Measurements from ENCODE around the gene JAGN1. TPM values are rescaled to one million over a fixed set of nuclear protein-coding genes. Genes with fewer than 3 reads are reported as not detected.
"Not testable (repeated sequence)": the region's sequence is repeated elsewhere in the genome, so short reads cannot be mapped to it uniquely, and the experiment has no call there.

JAGN1 gene
- 10 to 100 TPM; 11.7 to 13.6 TPM for total RNA-seq

DNA sequence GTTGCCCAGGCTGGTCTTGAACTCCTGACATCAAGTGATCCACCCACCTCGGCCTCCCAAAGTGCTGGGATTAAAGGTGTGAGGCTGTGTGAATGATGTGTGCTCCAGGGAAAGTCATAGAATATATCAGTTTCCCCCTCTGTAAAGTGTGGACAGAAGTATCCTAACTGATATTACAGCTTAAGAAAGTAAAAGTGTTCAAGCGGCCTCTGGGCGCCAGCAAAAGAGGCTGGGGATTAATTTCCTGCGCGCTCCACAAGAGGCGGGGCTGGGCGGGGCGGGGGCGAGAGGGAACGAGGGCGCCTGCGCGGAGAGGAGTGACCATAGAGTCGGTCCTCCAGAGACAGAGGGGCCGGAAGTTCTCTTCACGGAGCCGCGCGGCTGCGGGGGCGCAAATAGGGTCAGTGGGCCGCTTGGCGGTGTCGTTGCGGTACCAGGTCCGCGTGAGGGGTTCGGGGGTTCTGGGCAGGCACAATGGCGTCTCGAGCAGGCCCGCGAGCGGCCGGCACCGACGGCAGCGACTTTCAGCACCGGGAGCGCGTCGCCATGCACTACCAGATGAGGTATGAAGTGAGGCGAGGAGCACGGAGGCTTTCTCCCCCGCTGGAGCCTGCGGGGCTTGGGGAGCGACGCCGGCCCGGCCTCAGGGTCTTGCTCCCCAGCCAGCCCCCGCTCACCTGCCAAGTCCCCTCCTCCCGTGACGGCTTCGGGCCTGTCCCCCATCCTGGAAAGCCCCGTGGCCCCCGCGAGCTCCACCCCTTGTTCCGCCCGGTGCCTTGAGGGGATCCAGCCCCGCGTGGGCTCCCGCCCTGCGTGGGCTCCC lies at the start of gene JAGN1:
TSS of gene JAGN1 (plus strand) at position 362 of the 823 bp plus-strand sequence. CDS start at position 475, 113 bp downstream.
- peaks cover 29% of the 10 kb centered on the region for H3K36me3 Mint-ChIP-seq (ENCODE audit: low read depth)
- CTCF ChIA-PET, result interaction anchor here (1.1 to 1.8 kb wide), 5 partner anchors 12 to 44 kb away, joined by 4 to 6 read pairs (median 4); partner anchors contain the start of gene IL17RE

DNA sequence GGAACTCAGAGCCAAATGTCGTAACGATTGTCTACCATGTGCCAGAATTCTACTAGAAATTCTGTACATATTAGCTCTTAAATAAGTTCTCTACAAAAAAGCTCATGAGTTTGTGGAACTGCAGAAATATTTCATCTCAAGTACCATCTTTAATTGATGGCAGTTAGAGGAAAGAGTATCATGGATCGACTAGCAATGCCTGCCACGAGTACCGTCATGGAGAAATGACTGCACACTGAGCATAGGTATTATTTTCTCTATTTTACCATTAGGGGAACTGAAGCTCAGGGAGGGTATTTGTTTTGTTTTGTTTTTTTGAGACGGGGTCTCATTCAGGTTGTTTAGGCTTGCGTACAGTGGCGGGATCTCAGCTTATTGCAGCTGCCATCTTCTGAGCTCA lies 49.4 kb upstream of the JAGN1 start:
- H3K27ac Mint-ChIP-seq, result no peak overlapping the region
- no peaks in the 10 kb centered on the region for H3K27me3 Mint-ChIP-seq (ENCODE audit: low read depth)
- DNase-seq, result no peak
- no peak overlapping the region for H3K4me3 Mint-ChIP-seq
- H3K9me3 Mint-ChIP-seq, result no peaks in the 10 kb centered on the region
- intact Hi-C loops (cut with micrococcal nuclease), result loop anchor here (5.0 kb wide), 2 partner anchors 186 to 481 kb away; partner anchors contain the start of genes FANCD2 and SEC13
- H3K4me1 Mint-ChIP-seq (ENCODE audit: low read depth), result peaks cover 27% of the 10 kb centered on the region
- H3K36me3 Mint-ChIP-seq (ENCODE audit: low read depth), result peaks cover 37% of the 10 kb centered on the region
- CTCF ChIA-PET, result interaction anchor here (0.6 to 1.5 kb wide), 3 partner anchors 61 to 115 kb away, joined by 3 to 4 read pairs (median 4); no protein-coding TSS in a partner anchor

More for the DNA sequence above, at the start of gene JAGN1:
- H3K27me3 Mint-ChIP-seq (ENCODE audit: low read depth), result no peaks in the 10 kb centered on the region
- intact Hi-C loops (cut with micrococcal nuclease), result loop anchor here (1.0 to 5.0 kb wide), 16 partner anchors 25 to 1957 kb away; partner anchors contain the start of genes BRK1, BRPF1, CRELD1 and EMC3
- peak within 1 kb of the TSS; percentile 97 for H3K27ac Mint-ChIP-seq
- H3K4me1 Mint-ChIP-seq (ENCODE audit: low read depth), result peaks cover 43% of the 10 kb centered on the region
- peak within 1 kb of the TSS; percentile 98 for H3K4me3 Mint-ChIP-seq
- no peaks in the 10 kb centered on the region for H3K9me3 Mint-ChIP-seq
- DNase-seq, result peak; percentile 95

DNA sequence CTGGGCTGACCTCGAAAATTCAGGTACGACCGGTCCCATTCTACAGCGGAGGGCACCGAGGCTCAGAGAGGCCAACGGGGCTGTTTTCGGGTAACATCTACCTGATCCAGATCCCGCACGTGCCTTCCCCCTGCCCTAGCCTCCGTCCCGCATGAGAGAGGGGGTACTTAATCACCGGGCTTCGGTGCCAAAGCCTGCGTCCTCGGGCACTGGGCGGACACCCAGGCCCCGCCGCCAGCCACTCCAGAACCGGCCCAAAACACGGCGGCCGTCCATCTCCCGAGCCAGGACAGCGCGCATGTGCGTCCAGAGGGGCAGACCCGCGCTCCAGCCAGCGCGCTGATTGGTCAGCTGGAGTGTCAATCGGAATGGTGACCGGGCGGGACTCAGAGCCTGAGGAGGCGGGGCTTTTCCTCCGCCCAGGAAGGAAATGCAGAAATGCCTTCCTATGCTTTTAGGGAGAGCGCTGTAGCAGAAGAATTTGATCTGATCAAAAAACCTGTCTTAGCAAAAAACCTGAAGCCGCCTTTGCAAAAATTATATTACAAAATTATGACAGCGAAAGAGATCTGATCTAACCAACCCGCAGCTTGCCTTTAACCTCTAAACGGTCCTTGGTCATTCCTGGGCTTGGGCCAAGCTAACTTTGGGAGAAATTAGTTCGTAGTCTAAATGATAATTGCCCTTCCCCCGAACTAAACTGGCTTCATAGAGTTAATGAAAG lies 46.5 kb upstream of the JAGN1 start, which contains the start of gene RPUSD3:
TSS of gene RPUSD3 (minus strand) at position 294 of the 724 bp plus-strand sequence. CDS start at position 276, 18 bp downstream.
- H3K27me3 Mint-ChIP-seq (ENCODE audit: low read depth), result no peaks in the 10 kb centered on the region
- intact Hi-C loops (cut with micrococcal nuclease), result loop anchor here (1.0 to 5.0 kb wide), 11 partner anchors 35 to 478 kb away; partner anchors contain the start of genes BRK1, BRPF1, CRELD1 and EMC3
- CTCF ChIA-PET, result interaction anchor here (0.9 to 1.4 kb wide), 4 partner anchors 9 to 108 kb away, joined by 3 read pairs; partner anchors contain the start of gene PRRT3
- H3K27ac Mint-ChIP-seq, result peak within 1 kb of the TSS; percentile 89
- no peaks in the 10 kb centered on the region for H3K9me3 Mint-ChIP-seq
- peak; percentile 98 for DNase-seq
- peaks cover 30% of the 10 kb centered on the region for H3K4me1 Mint-ChIP-seq (ENCODE audit: low read depth)
- peaks cover 26% of the 10 kb centered on the region for H3K36me3 Mint-ChIP-seq (ENCODE audit: low read depth)
- peak within 1 kb of the TSS; percentile 98 for H3K4me3 Mint-ChIP-seq

DNA sequence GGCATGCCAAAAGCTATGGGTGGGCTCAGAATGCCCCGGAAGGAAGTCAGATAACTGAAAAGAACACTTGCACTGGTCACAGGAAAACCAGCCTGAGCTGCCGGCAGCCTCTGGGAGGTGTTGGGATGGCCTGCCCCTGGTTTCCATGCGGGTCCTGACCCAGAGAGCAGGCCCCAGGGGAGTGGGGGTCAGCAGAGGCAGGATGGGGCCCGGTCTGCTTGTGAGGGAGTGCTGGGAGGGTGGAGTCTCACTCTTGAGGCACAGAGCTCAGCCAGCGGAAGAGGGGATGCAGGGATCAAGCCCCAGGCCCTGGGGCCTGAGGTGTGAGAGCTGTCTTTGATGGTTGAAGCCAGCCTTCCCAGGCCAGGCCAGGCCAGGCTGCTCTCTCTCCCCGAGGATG lies 44.2 kb upstream of the JAGN1 start:
- H3K4me1 Mint-ChIP-seq (ENCODE audit: low read depth), result peaks cover 28% of the 10 kb centered on the region
- H3K4me3 Mint-ChIP-seq, result no peak overlapping the region
- intact Hi-C loops (cut with micrococcal nuclease), result no loop called here
- DNase-seq, result no peak
- H3K36me3 Mint-ChIP-seq (ENCODE audit: low read depth), result peaks cover 13% of the 10 kb centered on the region
- H3K27me3 Mint-ChIP-seq (ENCODE audit: low read depth), result no peaks in the 10 kb centered on the region
- H3K9me3 Mint-ChIP-seq, result no peaks in the 10 kb centered on the region
- CTCF ChIA-PET, result interaction anchor here (1.0 to 1.5 kb wide), 3 partner anchors 85 to 119 kb away, joined by 4 to 5 read pairs (median 4); no protein-coding TSS in a partner anchor
- no peak overlapping the region for H3K27ac Mint-ChIP-seq

GRCh38 chr3:9846931-9847488 lies 43.4 kb upstream of the JAGN1 start:
- peaks cover 2% of the 10 kb centered on the region for H3K27me3 Mint-ChIP-seq (ENCODE audit: low read depth)
- H3K27ac Mint-ChIP-seq, result no peak overlapping the region
- no peak for DNase-seq
- no peaks in the 10 kb centered on the region for H3K9me3 Mint-ChIP-seq
- peaks cover 24% of the 10 kb centered on the region for H3K4me1 Mint-ChIP-seq (ENCODE audit: low read depth)
- intact Hi-C loops (cut with micrococcal nuclease), result no loop called here
- no peak overlapping the region for H3K4me3 Mint-ChIP-seq
- CTCF ChIA-PET, result interaction anchor here (1.0 to 1.2 kb wide), 2 partner anchors 85 to 120 kb away, joined by 4 read pairs; no protein-coding TSS in a partner anchor
- peaks cover 6% of the 10 kb centered on the region for H3K36me3 Mint-ChIP-seq (ENCODE audit: low read depth)

- intact Hi-C loops (cut with micrococcal nuclease); H3K27ac Mint-ChIP-seq; H3K36me3 Mint-ChIP-seq (ENCODE audit: low read depth); DNase-seq; H3K4me3 Mint-ChIP-seq; H3K27me3 Mint-ChIP-seq (ENCODE audit: low read depth); H3K9me3 Mint-ChIP-seq: not testable (repeated sequence)
- H3K4me1 Mint-ChIP-seq (ENCODE audit: low read depth), result peaks cover 18% of the 10 kb centered on the region
- CTCF ChIA-PET, result interaction anchor here (2.0 kb wide), 1 partner anchor 85 kb away, joined by 14 read pairs; the partner anchor contains the start of gene CRELD1
These were observed 42.5 kb upstream of the JAGN1 start for GRCh38 chr3:9847870-9848269.

GRCh38 chr3:9848860-9849259 lies 41.5 kb upstream of the JAGN1 start:
- intact Hi-C loops (cut with micrococcal nuclease), result loop anchor here (1.0 kb wide), 1 partner anchor 82 kb away; no protein-coding TSS in a partner anchor
- H3K27me3 Mint-ChIP-seq (ENCODE audit: low read depth); H3K9me3 Mint-ChIP-seq; H3K27ac Mint-ChIP-seq; H3K36me3 Mint-ChIP-seq (ENCODE audit: low read depth); H3K4me3 Mint-ChIP-seq: not testable (repeated sequence)
- peaks cover 12% of the 10 kb centered on the region for H3K4me1 Mint-ChIP-seq (ENCODE audit: low read depth)
- DNase-seq, result peak; percentile 32
- CTCF ChIA-PET, result interaction anchor here (0.6 to 2.0 kb wide), 6 partner anchors 8 to 145 kb away, joined by 3 to 14 read pairs (median 4); partner anchors contain the start of gene CRELD1

GRCh38 chr3:9851383-9851782 lies 39.0 kb upstream of the JAGN1 start:
- DNase-seq; intact Hi-C loops (cut with micrococcal nuclease); H3K27me3 Mint-ChIP-seq (ENCODE audit: low read depth); CTCF ChIA-PET; H3K27ac Mint-ChIP-seq; H3K4me3 Mint-ChIP-seq; H3K36me3 Mint-ChIP-seq (ENCODE audit: low read depth); H3K4me1 Mint-ChIP-seq (ENCODE audit: low read depth); H3K9me3 Mint-ChIP-seq: not testable (repeated sequence)

- H3K36me3 Mint-ChIP-seq (ENCODE audit: low read depth); H3K27ac Mint-ChIP-seq; CTCF ChIA-PET; intact Hi-C loops (cut with micrococcal nuclease); H3K4me3 Mint-ChIP-seq; H3K4me1 Mint-ChIP-seq (ENCODE audit: low read depth); H3K9me3 Mint-ChIP-seq; DNase-seq; H3K27me3 Mint-ChIP-seq (ENCODE audit: low read depth): not testable (repeated sequence)
These were observed 38.5 kb upstream of the JAGN1 start for GRCh38 chr3:9851926-9852325.

DNA sequence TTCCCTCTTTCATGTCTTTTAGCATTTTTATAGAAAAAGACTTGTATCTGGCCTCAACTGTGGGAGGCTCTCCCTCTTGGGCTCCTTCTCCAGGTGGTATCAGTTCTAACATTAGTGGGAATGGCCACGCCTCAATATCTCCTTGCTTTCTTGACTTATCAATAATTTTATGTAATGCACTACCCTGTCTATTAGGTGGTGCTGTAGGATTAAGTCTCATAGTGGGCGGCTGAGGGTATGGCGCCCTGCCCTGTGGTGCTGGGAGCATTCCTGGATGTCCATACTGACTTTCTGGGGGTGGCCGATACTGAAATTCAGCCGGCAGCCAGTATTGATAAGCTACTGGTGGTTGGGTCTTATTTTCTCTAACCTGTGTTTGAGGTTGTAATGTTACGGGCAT lies 37.9 kb upstream of the JAGN1 start:
- CTCF ChIA-PET, result interaction anchor here (0.6 kb wide), 1 partner anchor 233 kb away, joined by 3 read pairs; no protein-coding TSS in a partner anchor
- DNase-seq, result no peak
- intact Hi-C loops (cut with micrococcal nuclease), result no loop called here
- H3K4me1 Mint-ChIP-seq (ENCODE audit: low read depth), result peaks cover 3% of the 10 kb centered on the region
- H3K27me3 Mint-ChIP-seq (ENCODE audit: low read depth), result peaks cover 2% of the 10 kb centered on the region
- no peak overlapping the region for H3K27ac Mint-ChIP-seq
- H3K36me3 Mint-ChIP-seq (ENCODE audit: low read depth), result no peaks in the 10 kb centered on the region
- H3K4me3 Mint-ChIP-seq, result no peak overlapping the region
- no peaks in the 10 kb centered on the region for H3K9me3 Mint-ChIP-seq

GRCh38 chr3:9854291-9854940 lies 36.0 kb upstream of the JAGN1 start:
- DNase-seq; H3K4me1 Mint-ChIP-seq (ENCODE audit: low read depth); intact Hi-C loops (cut with micrococcal nuclease); H3K4me3 Mint-ChIP-seq; H3K27ac Mint-ChIP-seq; H3K9me3 Mint-ChIP-seq; H3K27me3 Mint-ChIP-seq (ENCODE audit: low read depth); H3K36me3 Mint-ChIP-seq (ENCODE audit: low read depth): not testable (repeated sequence)
- CTCF ChIA-PET, result interaction anchor here (0.6 to 0.9 kb wide), 2 partner anchors 71 to 78 kb away, joined by 3 read pairs; no protein-coding TSS in a partner anchor
